Tracheal epithelial cell (primary cell): ENCODE measurements around the gene ALDH1A3. TPM values are rescaled to one million over a fixed set of nuclear protein-coding genes. Genes with fewer than 3 reads are reported as not detected.

ENCODE experiments used
- total RNA-seq: library from RNA; depleted of rRNA; stranded (reverse); fragments of >200 nt; gene quantifications from 2 replicates; pipeline ENCODE4 v1.2.1, GENCODE V29; 2014

ALDH1A3 gene
- total RNA-seq, result 214 and 3,131 TPM in 2 replicates

GRCh38 chr15:100879464-100880138 is at the start of gene ALDH1A3:
Gene ALDH1A3, plus strand, starts transcription at chr15:100879831. Its CDS starts 77 bp downstream, at chr15:100879908.

GRCh38 chr15:100918690-100919480 is 39.3 kb downstream of the ALDH1A3 start, which contains the start of gene LRRK1:
Gene LRRK1, plus strand, starts transcription at chr15:100919357. Its CDS starts 5,276 bp downstream, at chr15:100924633.

Other genes starting within 250 kb of the ALDH1A3 start
- 6.2 and 9.2 TPM in 2 replicates for gene LRRK1, start 39.5 kb downstream of the ALDH1A3 start, total RNA-seq